H1 (cell line): ENCODE data around the gene DNAJC27. TPM values are rescaled to one million over a fixed set of nuclear protein-coding genes. Genes with fewer than 3 reads are reported as not detected.

Experiments
- BACH1 ChIP-seq: IDR thresholded peaks from 2 replicates; pipeline ENCODE4 v1.6.1; 2012; ENCODE audit warnings: low read length, improper control_type of control experiment
- CBX5 ChIP-seq: fragments of 300-800, 300-1000 bp; sonication (generic); IDR thresholded peaks from 2 replicates; pipeline ENCODE4 v1.7.1; 2016; ENCODE audit warnings: antibody characterized with exemption, low read length, low read depth
- CEBPB ChIP-seq: IDR thresholded peaks from 2 replicates; pipeline ENCODE4 v1.6.1; 2012; ENCODE audit warnings: low read depth, low read length
- CTBP2 ChIP-seq: IDR thresholded peaks from 2 replicates; pipeline ENCODE4 v1.7.0; 2011; ENCODE audit warnings: borderline replicate concordance, mild to moderate bottlenecking, moderate library complexity, mixed read lengths, low read length; ENCODE audit not compliant: insufficient read depth, insufficient read length
- FOSL1 ChIP-seq: IDR thresholded peaks from 2 replicates; pipeline ENCODE4 v1.6.1; 2011; ENCODE audit warnings: mild to moderate bottlenecking, low read depth, low read length, moderate library complexity; ENCODE audit not compliant: insufficient read depth
- GTF2F1 ChIP-seq: IDR thresholded peaks from 2 replicates; pipeline ENCODE4 v1.6.1; 2012; ENCODE audit warnings: low read depth, low read length, improper control_type of control experiment, borderline replicate concordance
- JUND ChIP-seq: IDR thresholded peaks from 2 replicates; pipeline ENCODE4 v1.6.1; 2011; ENCODE audit warnings: mild to moderate bottlenecking, improper control_type of control experiment, low read length
- NANOG ChIP-seq: IDR thresholded peaks from 2 replicates; pipeline ENCODE4 v1.6.1; 2011; ENCODE audit warnings: low read length, low read depth, mild to moderate bottlenecking, inconsistent platforms; ENCODE audit not compliant: insufficient read depth, poor library complexity, severe bottlenecking
- POLR2AphosphoS5 ChIP-seq: IDR thresholded peaks from 2 replicates; pipeline ENCODE4 v1.6.1; 2011; ENCODE audit warnings: low read depth, low read length
- RBBP5 ChIP-seq: IDR thresholded peaks from 2 replicates; pipeline ENCODE4 v1.7.1; 2012; ENCODE audit warnings: low read depth, mild to moderate bottlenecking, inconsistent platforms, low read length, moderate library complexity, borderline replicate concordance
- RFX5 ChIP-seq: IDR thresholded peaks from 2 replicates; pipeline ENCODE4 v1.6.1; 2011; ENCODE audit warnings: low read depth, low read length, improper control_type of control experiment, borderline replicate concordance
- RXRA ChIP-seq: IDR thresholded peaks from 2 replicates; pipeline ENCODE4 v1.6.1; 2011; ENCODE audit warnings: low read depth, mild to moderate bottlenecking, low read length, moderate library complexity; ENCODE audit not compliant: insufficient read depth
- SIN3A ChIP-seq, 2 experiments: IDR thresholded peaks in 1 of 2; conservative IDR thresholded peaks in 1 of 2; 2 replicates each; pipeline ENCODE4 v1.6.1; 2011 to 2012; ENCODE audit warnings: low read length in 2 of 2, improper control_type of control experiment in 1 of 2, low read depth in 1 of 2, mild to moderate bottlenecking in 1 of 2
- SIRT6 ChIP-seq: IDR thresholded peaks from one replicate; pipeline ENCODE4 v1.7.1; 2012; ENCODE audit warnings: low read length, inconsistent platforms
- SIX5 ChIP-seq: IDR thresholded peaks from 2 replicates; pipeline ENCODE4 v1.6.1; 2011; ENCODE audit warnings: mild to moderate bottlenecking, low read depth, low read length
- SP1 ChIP-seq: IDR thresholded peaks from 2 replicates; pipeline ENCODE4 v1.6.1; 2011; ENCODE audit warnings: low read depth, low read length
- SP2 ChIP-seq: IDR thresholded peaks from 2 replicates; pipeline ENCODE4 v1.6.1; 2012; ENCODE audit warnings: mild to moderate bottlenecking, low read length, inconsistent platforms
- TAF1 ChIP-seq: IDR thresholded peaks from 2 replicates; pipeline ENCODE4 v1.6.1; 2011; ENCODE audit warnings: mild to moderate bottlenecking, low read depth, low read length
- TAF7 ChIP-seq: optimal IDR thresholded peaks from 2 replicates; pipeline ENCODE3; 2011; ENCODE audit warnings: low read depth, mild to moderate bottlenecking, inconsistent platforms, low read length, moderate library complexity, borderline replicate concordance
- TCF12 ChIP-seq: IDR thresholded peaks from 2 replicates; pipeline ENCODE4 v1.6.1; 2011; ENCODE audit warnings: low read depth, mild to moderate bottlenecking, low read length
- TEAD4 ChIP-seq: IDR thresholded peaks from 2 replicates; pipeline ENCODE4 v1.6.1; 2012; ENCODE audit warnings: low read depth, low read length, inconsistent platforms, mixed read lengths
- polyA plus RNA-seq, 7 experiments: library from polyadenylated mRNA; depleted of rRNA in 3 of 7; stranded (reverse) in 5 of 7; unstranded in 2 of 7; fragments of >200 nt in 5 of 7; fragments of 200-250 nt in 2 of 7; gene quantifications; 1 replicate in 5 of 7; 2 replicates in 1 of 7; 4 replicates in 1 of 7; pipeline versions ENCODE4 v1.2.1 to v1.2.3, GENCODE V29; 2011 to 2013; ENCODE audit warnings: missing spikeins in 2 of 7, mixed read lengths in 2 of 7
- total RNA-seq: library from RNA; stranded (reverse); fragmentation: NEBNext Ultra II Directional; extraction: Animal tissue kit (Norgen Biotek cat#: 25700); gene quantifications from 2 replicates; pipeline ENCODE4 v1.2.1, GENCODE V29; 2021
- TF ChIP-seq, protein P1 (sequence below), 3 experiments: IDR thresholded peaks; 1 replicate in 2 of 3; 2 replicates in 1 of 3; pipeline versions ENCODE4 v1.5.1 to v1.6.1; 2011; ENCODE audit warnings: low read length in 3 of 3, mild to moderate bottlenecking in 3 of 3, inconsistent platforms in 2 of 3, low read depth in 1 of 3, moderate library complexity in 1 of 3; ENCODE audit not compliant: insufficient read depth in 1 of 3; ENCODE audit errors: control extremely low read depth in 1 of 3

Gene DNAJC27
- total and polyA plus RNA-seq, 2 of the 8 experiments (the other 6 are each of a cell fraction or from before 2014, with no cell fraction given) = 1.4 to 4.5 TPM

DNA sequence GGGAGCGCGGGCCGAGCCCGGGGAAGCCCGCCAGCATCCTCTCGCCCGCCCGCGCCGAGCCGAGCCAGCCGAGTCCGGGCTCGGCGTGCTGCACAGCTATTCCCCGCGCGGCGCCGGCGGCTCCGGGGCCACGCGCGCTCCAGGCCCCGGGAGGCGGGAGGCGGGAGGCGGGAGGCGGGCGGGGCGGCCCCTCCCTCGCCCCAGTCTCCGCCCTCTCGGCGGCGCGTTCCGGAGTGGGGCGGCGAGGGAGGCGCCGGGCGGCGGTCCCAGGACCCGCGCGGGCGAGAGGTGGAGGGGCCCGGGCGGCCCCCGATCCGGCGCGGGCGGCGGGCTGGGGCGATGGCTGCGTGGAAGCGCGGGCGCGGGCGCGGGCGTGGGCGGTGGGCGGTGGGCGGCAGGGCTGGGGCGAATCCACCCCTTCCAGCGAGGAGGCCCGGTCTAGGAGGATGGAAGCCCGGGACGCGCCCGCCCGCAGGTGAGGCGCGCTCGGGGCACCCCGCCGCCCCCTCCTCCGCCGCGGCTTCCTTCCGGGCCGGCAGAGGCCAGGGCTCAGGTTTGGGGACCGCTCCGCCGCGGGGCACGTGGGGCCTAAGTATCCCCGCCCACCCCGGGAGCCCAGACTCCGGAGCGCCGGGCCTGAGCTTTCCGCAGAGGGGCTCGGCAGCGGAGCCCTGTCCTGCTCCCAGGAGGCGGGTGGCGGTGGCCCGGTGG is 51.5 kb downstream of the DNAJC27 start, which contains the start of gene ADCY3 (continued):
- TF ChIP-seq FOSL1 (no peak), SIN3A (conservative IDR thresholded peaks at IDR 0.05 in 1 of 2, IDR thresholded peaks at IDR 0.05 in 1 of 2; ENCODE audit: low read depth in 1 of 2, low read length in 2 of 2) (0 out of 4 replicates have a peak, but pooled peaks of 1 of the 2 experiments have one; percentile 55), TCF12 (no peak), JUND (no peak), RFX5 (no peak), POLR2AphosphoS5 (no peak), CTBP2 (no peak), CEBPB (no peak), SP2 (no peak), TEAD4 (no peak), TAF7 (no peak), RXRA (no peak), NANOG (no peak), BACH1 (no peak), GTF2F1 (no peak), TAF1 (0 out of 2 replicates have a peak, but pooled peaks have one; percentile 17), CBX5 (no peak), RBBP5 (0 out of 2 replicates have a peak, but pooled peaks have one; percentile 33), SP1 (no peak), SIX5 (no peak), SIRT6 (no peak)
- TF ChIP-seq, protein P1, sequence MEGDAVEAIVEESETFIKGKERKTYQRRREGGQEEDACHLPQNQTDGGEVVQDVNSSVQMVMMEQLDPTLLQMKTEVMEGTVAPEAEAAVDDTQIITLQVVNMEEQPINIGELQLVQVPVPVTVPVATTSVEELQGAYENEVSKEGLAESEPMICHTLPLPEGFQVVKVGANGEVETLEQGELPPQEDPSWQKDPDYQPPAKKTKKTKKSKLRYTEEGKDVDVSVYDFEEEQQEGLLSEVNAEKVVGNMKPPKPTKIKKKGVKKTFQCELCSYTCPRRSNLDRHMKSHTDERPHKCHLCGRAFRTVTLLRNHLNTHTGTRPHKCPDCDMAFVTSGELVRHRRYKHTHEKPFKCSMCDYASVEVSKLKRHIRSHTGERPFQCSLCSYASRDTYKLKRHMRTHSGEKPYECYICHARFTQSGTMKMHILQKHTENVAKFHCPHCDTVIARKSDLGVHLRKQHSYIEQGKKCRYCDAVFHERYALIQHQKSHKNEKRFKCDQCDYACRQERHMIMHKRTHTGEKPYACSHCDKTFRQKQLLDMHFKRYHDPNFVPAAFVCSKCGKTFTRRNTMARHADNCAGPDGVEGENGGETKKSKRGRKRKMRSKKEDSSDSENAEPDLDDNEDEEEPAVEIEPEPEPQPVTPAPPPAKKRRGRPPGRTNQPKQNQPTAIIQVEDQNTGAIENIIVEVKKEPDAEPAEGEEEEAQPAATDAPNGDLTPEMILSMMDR (IDR thresholded peaks at IDR 0.05; ENCODE audit: control extremely low read depth in 1 of 3, insufficient read depth in 1 of 3, low read depth in 1 of 3, low read length in 3 of 3) = no peak
